Uterus (tissue), 2 donors: ENCODE results near the gene VAMP1.
"Not testable (repeated sequence)": the region's sequence is repeated elsewhere in the genome, so short reads cannot be mapped to it uniquely, and the experiment has no call there.

Experiments used
- CTCF ChIP-seq, 4 experiments: fragments of 200-600 bp in 2 of 4; fragments of 450-650 bp in 2 of 4; sonication (generic) in 2 of 4; IDR thresholded peaks; one replicate each; pipeline ENCODE4 v1.5.1; 2016 to 2019; ENCODE audit warnings: antibody characterized with exemption in 4 of 4, mild to moderate bottlenecking in 2 of 4, moderate library complexity in 1 of 4
- POLR2A ChIP-seq, 2 donors: fragments of 450-650 bp; IDR thresholded peaks; one replicate each; pipeline ENCODE4 v1.6.1; 2016; ENCODE audit warnings: antibody characterized with exemption in 2 of 2, mild to moderate bottlenecking in 1 of 2, moderate library complexity in 1 of 2

GRCh38 chr12:6490673-6491072 lies 20.2 kb upstream of the VAMP1 start:
- TF ChIP-seq CTCF, POLR2A (IDR thresholded peaks at IDR 0.05): not testable (repeated sequence)
